Stimulated activated CD8-positive, alpha-beta memory T cell treated with anti-CD3 and anti-CD28 coated beads, Interleukin-15, amount 100 ng/mL, for 1 hour (primary cell): Measurements from ENCODE around the gene LNPEP.

Source experiments
- DNase-seq: peaks from one replicate; pipeline ENCODE4 v3.0.0-alpha.2; 2020; ENCODE audit warnings: low read depth

Gene LNPEP

GRCh38 chr5:97000391-97000790 is 64.5 kb downstream of the LNPEP start:
- DNase-seq = no peak

GRCh38 chr5:97002983-97003382 is 67.1 kb downstream of the LNPEP start:
- no peak for DNase-seq

DNA sequence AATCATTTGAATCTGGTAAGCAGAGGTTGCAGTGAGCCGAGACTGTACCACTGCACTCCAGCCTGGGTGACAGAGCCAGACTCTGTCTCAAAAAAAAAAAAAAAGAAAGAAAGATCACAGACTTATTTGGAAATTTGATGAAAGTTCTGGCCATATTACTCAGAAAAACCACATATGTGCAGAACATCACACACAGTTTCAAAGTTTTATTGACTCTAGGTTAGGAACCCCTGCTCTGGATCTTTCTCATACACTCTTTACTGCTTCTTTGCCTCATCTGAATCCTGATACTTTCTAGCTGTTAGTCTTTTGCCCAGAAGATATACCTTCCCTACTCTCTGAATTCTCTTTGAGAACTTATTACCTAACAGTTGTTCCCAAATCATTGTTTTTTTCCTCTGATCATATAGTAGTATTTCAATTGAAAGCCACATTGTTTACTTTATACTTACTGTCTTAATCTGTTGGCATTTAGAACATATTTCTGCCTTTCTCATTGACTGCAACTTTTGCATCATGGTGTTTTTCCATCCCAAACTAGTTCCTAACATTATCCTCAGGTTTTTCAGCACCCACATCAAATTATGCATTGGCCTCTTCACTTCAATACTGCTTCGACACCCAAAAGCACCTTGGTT is 68.7 kb downstream of the LNPEP start:
- DNase-seq = no peak

DNA sequence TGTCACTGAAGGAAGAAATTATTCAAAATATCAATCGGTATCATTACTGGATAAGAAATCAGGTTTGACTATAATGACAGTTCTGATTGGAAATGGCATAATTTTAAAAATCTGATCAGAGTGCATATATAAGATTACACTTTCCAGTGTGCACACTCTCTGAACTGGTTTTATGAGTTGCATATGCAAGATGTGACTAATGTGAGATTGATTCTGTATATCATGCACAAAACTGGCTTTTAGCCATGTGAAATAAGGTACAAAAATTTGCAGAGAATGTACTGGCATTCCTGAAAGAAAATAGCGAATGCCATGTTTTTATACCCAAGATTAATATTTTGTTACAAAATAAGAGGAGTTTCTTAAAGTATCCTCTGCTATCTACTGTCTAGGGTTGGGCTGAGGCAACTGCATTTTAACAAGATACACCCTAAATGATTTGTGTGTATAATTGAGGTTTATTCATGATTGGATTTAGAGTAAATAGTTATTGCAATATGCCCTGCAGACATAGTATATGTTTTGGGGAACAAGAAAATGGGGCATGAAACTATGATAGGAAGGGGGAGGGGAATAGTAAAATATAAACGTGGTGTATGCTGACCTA is 70.7 kb downstream of the LNPEP start:
- DNase-seq = no peak

GRCh38 chr5:97009212-97009898 is 73.5 kb downstream of the LNPEP start:
- DNase-seq = no peak

GRCh38 chr5:97009921-97010320 is 74.0 kb downstream of the LNPEP start:
- DNase-seq = no peak

GRCh38 chr5:97010606-97011005 is 74.7 kb downstream of the LNPEP start:
- DNase-seq = no peak

- no peak for DNase-seq
Measured at GRCh38 chr5:97011567-97011966, 75.7 kb downstream of the LNPEP start.

DNA sequence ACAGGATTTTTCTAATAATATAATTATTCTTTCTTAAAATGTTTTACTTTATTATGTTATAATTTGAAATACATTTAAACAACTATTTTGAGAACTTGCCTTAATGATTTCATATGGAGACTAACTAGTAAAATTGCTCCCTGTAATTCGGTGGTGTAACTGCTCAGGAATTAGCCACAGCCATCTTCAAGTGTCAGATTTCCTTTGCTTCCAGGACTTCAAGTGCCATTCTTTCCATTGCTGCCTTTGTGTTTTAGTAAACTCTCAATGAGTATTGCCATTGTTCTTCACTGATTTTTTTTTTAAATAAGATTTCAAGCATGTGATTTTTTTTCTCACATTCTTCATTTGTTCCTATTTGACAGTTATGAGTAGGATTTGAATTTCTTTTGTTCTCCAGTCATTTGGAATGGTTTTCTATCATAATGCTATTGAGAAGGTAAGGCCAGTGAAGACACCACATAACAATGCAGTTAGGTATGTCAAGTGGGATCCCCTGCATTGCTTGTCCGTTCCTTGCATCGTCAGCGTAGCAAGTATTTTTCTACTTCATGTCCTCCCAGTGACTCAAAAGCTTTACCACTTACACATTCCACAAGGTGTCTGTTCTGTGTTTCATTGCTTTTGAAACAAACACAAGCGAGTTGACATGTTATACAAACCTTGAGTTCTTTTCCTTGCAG is 83.7 kb downstream of the LNPEP start:
- no peak for DNase-seq

- no peak for DNase-seq
Measured at GRCh38 chr5:97021416-97021815, 85.5 kb downstream of the LNPEP start.

DNA sequence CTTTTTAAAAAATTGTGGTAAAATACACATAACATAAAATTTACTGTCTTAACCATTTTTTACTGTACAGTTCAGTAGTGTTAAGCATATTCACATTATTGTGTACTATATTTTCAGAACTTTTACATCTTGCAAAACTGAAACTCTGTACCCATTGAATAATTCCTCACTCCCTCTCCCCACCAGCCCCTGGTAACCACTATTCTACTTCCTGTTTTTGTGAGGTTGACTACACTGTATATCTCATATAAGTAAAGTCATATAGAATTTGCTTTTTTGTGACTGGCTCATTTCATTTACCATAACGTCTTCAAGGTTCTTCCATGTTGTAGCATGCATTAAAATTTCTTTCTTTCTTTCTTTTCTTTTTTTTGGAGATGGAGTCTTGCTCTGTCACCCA is 87.0 kb downstream of the LNPEP start:
- no peak for DNase-seq

GRCh38 chr5:97026721-97027120 is 90.8 kb downstream of the LNPEP start:
- no peak for DNase-seq

DNA sequence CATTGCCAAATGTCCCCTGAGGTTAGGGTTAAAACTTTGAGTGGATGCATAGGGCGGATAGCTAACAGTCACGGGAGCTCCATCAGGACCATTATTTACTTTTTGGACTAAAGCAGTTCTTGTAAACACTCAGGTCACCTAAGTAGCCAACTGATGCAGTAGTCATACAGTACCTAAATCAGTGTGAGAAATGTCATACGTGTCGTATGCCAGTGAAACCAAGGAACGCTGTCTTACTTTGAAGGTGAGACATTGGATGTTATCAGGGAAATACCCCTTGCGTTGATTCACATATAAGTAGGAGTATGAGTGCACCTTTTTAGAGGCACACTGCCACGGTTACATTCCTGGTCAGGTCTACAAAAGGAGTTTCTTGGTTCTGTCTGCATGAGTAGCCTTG is 101.9 kb downstream of the LNPEP start:
- DNase-seq = no peak

DNA sequence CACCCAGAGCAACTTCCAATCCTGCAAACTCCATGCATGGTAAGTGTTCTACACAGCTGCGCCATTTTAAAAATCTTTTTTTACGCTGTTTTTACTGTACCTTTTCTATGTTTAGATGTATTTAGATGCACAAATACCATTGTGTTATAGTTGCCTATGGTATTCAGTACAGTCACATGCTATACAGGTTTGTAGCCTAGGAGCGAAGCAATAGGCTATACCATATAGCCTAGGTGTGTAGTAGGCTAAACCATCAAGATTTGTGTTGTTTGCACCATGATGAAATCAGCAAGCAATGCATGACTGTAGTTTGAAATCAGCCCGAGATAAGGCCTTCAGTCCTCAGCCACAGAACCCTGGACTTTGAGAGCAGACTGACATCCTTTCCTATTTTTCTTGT is 105.4 kb downstream of the LNPEP start:
- no peak for DNase-seq

DNA sequence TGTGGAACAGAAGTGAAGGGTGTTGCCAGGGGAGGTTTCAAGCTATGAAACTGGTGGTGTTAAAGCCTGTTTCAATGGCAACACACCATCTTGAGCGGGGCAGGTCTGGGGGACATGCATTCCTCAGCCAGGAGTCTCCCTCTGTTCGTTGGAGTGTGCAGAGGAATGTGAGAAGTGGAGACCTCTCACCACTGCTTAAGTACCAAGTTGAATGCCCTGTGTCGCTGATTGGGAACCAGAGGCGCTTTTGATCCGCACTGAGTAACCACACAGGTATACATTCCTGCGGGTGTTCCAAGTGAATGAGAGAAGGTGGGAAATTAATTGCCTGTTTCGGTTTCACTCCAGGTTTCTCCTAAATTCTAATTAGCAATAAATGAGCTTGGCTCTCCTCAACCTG is 107.1 kb downstream of the LNPEP start:
- no peak for DNase-seq

DNA sequence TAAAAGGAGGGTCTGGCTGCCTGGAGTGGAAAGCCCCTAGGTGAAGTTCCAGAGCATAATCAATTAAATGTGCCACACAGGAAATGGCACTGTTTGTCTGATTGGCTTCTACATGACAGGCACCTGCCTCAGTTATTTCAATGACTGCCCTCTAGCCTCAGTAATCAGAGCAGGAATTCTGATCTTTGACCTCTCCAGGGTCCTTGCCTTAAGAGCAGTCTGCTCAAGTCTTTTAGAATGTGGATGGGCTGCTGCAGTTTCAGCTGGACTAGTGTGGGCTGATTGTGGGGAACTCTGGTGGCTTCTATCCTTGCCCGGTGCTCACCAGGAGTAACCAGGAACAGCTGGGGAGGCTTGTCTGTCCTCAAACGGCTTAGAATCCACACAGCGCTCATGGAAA is 107.6 kb downstream of the LNPEP start:
- DNase-seq = no peak

DNA sequence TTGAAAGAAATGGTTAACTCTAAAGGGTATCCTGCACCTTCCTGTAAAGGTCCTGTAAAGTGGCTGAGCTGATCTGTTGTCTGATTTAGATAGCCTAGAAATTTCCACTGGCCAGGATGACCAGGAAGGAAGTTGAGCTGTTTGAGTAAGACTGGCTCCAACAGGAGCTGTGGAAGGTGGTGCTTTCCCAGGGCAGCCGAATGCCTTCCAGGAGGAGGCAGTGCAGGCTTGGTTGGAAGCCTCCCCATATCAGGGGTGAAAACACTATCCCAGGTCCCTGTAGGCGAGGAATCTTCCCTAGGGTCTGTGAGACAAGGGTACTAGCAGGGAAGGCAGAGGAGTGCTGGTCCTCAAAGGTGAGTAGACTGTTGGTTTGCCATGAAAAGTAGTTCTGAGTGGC is 108.2 kb downstream of the LNPEP start:
- DNase-seq = no peak

GRCh38 chr5:97046270-97046982 is 110.5 kb downstream of the LNPEP start:
- DNase-seq = no peak

DNA sequence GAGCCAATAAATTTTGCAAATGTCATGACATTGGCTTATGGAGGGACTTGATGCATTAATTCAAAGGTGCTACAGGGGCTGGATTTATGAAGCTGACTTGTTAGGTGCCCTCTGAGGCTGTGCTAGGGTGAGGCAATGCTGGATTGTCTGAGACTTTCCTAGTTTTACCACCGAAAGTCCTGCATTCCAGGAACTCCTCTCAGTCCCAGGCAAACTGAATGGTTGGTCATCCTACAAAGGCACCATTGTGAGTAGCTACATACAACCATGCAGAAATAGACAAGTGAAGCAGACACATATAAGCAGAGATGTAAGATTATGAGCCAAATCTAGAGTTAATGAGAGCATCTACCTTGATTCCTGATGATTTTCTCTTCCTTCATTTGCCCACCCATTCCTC is 111.2 kb downstream of the LNPEP start:
- no peak for DNase-seq

GRCh38 chr5:97049175-97049574 is 113.3 kb downstream of the LNPEP start:
- no peak for DNase-seq

DNA sequence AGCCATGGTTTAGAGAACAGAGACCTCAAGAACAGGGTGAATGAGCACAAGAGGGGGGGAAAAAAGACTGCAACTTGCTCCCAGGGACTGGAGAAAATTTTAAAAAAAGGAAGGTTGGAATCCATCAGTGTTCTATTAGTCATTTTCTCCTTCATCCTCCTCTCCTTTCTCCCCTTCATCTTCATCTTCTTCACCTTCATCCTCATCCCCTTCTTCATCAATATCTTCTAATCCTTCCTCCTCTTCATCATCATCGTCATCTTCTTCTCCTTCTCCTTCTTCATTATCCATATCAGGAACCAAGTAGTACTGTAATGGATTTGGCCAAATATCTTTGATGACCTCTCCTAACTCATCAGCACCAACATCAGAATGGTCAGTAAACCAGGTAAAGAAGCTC is 120.4 kb downstream of the LNPEP start:
- DNase-seq = no peak

DNA sequence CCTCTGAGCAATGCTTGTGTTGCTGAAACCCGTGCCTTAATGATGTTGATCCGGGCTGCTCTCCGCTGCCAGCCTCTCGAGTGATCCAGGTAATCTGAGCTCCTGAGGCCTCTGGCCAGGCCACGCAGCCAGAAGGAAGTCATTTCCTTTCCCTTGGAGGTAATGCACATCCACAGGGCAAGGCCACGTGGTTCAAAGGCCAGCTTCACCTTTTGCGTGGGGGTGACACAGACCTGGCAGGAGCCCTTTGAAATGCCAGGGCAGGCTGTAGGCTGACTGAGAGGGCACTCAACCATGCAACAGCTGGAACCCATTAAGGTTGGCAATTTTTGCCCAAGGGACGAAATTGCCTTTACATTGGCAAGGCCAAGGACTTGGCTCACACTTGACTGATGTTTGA is 126.2 kb downstream of the LNPEP start:
- no peak for DNase-seq

DNA sequence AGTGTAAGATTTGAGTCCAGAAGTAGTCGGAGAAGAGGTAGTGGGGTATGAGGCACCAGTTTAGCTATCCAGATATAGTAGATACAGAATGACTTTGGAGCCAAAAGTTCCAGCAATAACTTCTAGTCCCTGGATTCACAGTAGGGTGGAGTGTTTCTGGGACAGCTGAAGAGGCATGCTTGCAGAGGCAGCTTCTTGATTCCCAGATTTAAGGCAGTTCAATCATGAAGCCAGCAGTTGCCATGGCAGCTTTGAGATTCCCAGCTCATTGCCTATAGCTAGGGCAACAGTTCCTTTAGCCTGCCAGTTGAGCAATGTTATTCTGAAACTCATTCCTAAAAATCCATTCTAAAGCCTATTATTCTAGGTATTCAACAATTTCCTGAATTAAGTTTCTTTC is 127.4 kb downstream of the LNPEP start:
- DNase-seq = no peak
